Endothelial cell of umbilical vein (primary cell): ENCODE results near the gene FAM83E.

Experiments used
- CTCF ChIP-seq, 2 donors: IDR thresholded peaks; 1 replicate in 1 of 2; 2 replicates in 1 of 2; pipeline ENCODE4 v1.5.1; 2011; ENCODE audit warnings: low read length in 2 of 2, mild to moderate bottlenecking in 2 of 2, moderate library complexity in 2 of 2, control low read depth in 1 of 2, inconsistent platforms in 1 of 2, low read depth in 1 of 2; ENCODE audit not compliant: insufficient read depth in 1 of 2; ENCODE audit errors: extremely low read depth in 1 of 2
- GATA2 ChIP-seq: IDR thresholded peaks from 2 replicates; pipeline ENCODE4 v1.7.0; 2011; ENCODE audit warnings: low read depth, mild to moderate bottlenecking, moderate library complexity, mixed read lengths, low read length; ENCODE audit not compliant: insufficient read length, insufficient read depth
- POLR2AphosphoS5 ChIP-seq: IDR thresholded peaks from 2 replicates; pipeline ENCODE4 v1.6.1; 2012; ENCODE audit warnings: low read depth, mild to moderate bottlenecking, control low read depth, low read length, moderate library complexity; ENCODE audit not compliant: insufficient read depth

- TF ChIP-seq POLR2AphosphoS5: no peak
- no peak for TF ChIP-seq CTCF (IDR thresholded peaks at IDR 0.05; ENCODE audit: extremely low read depth in 1 of 2, insufficient read depth in 1 of 2, low read depth in 1 of 2, low read length in 2 of 2)
- TF ChIP-seq GATA2: no peak
Observed at GRCh38 chr19:48619692-48620585, 5.1 kb upstream of the FAM83E start.
